ENCODE measurements around the gene CEP95. TPM values are rescaled to one million over a fixed set of nuclear protein-coding genes. Genes with fewer than 3 reads are reported as not detected.

CEP95 gene
- polyA plus RNA-seq, 1 donor from 2014 or later = 220 TPM

DNA sequence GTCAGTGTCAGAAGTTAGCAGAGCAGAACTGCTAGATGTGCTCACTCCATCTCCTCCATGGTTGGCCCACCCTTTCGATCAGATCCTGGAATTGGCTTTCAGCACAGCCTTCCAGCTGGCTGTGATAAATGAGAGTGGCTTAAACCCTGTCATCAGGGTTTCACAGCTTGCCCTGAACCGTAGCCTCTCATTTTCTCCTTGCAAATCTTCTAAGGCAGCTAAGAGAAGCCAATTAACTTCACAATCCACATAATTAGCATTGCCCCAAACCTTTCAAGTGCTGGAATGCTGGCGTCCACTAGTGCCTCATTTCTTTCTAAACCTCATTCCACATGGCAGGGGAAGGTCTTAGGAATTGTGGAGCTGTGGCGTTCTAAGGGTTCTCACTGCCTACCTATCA, 36.2 kb upstream of the CEP95 start:
- H3K79me2 ChIP-seq (replicated peaks; ENCODE audit: insufficient read depth, low read length) = no peaks in the 10 kb centered on the region
- TF ChIP-seq SMC3 (conservative IDR thresholded peaks at IDR 0.05; ENCODE audit: poor library complexity) = no peak
- TF ChIP-seq, protein P1, sequence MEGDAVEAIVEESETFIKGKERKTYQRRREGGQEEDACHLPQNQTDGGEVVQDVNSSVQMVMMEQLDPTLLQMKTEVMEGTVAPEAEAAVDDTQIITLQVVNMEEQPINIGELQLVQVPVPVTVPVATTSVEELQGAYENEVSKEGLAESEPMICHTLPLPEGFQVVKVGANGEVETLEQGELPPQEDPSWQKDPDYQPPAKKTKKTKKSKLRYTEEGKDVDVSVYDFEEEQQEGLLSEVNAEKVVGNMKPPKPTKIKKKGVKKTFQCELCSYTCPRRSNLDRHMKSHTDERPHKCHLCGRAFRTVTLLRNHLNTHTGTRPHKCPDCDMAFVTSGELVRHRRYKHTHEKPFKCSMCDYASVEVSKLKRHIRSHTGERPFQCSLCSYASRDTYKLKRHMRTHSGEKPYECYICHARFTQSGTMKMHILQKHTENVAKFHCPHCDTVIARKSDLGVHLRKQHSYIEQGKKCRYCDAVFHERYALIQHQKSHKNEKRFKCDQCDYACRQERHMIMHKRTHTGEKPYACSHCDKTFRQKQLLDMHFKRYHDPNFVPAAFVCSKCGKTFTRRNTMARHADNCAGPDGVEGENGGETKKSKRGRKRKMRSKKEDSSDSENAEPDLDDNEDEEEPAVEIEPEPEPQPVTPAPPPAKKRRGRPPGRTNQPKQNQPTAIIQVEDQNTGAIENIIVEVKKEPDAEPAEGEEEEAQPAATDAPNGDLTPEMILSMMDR (IDR thresholded peaks at IDR 0.05; ENCODE audit: poor library complexity, severe bottlenecking) = no peak
- no peak for TF ChIP-seq TAF1 (IDR thresholded peaks at IDR 0.05; ENCODE audit: low read depth)
- TF ChIP-seq EP300 (conservative IDR thresholded peaks at IDR 0.05; ENCODE audit: poor library complexity, severe bottlenecking) = no peak
- TF ChIP-seq POLR2AphosphoS5 (IDR thresholded peaks at IDR 0.05) = peak; percentile 10
- no peaks in the 10 kb centered on the region for H3K9me2 ChIP-seq (ENCODE audit: insufficient read depth, low read length)
- H2AFZ ChIP-seq (ENCODE audit: low read depth, low read length) = no peak overlapping the region
- H3K36me3 ChIP-seq (ENCODE audit: insufficient read depth, low read length) = no peaks in the 10 kb centered on the region
- H3K4me3 ChIP-seq (ENCODE audit: low read length) = no peak overlapping the region
- no peaks in the 10 kb centered on the region for H3F3A ChIP-seq (ENCODE audit: insufficient read depth, low read length, poor library complexity, severe bottlenecking)
- no peaks in the 10 kb centered on the region for H3K27me3 ChIP-seq (ENCODE audit: insufficient read depth, low read depth, low read length)
- no peak overlapping the region for H3K9ac ChIP-seq (ENCODE audit: low read length)
- no peaks in the 10 kb centered on the region for H3K9me3 ChIP-seq (ENCODE audit: low read length)
- no peaks in the 10 kb centered on the region for H4K20me1 ChIP-seq (ENCODE audit: insufficient read depth)
- H3K4me2 ChIP-seq (ENCODE audit: low read length) = no peak overlapping the region
- no peak overlapping the region for H3K27ac ChIP-seq (ENCODE audit: low read length)

DNA sequence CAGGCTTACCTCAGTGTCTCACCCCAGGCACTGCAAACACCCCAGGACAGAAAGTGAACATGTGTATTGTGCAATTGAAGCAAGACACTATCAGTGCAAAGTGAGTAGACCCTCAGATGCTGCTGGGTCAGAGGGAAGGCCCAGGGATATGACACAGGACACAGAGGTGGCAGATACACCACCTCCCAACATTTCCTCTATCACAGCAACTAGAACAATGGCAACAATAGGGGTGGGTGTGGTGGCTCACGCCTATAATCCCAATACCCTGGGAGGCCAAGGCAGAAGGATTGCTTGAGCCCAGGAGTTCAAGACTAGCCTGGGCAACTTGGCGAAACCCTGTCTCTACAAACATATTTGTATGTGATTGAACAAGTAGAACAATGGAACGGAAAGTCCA, 35.3 kb upstream of the CEP95 start:
- Histone ChIP-seq H4K20me1 (ENCODE audit: insufficient read depth) (no peaks in the 10 kb centered on the region), H3K36me3 (ENCODE audit: insufficient read depth, low read length) (no peaks in the 10 kb centered on the region), H3K27me3 (ENCODE audit: insufficient read depth, low read depth, low read length) (no peaks in the 10 kb centered on the region), H2AFZ (ENCODE audit: low read depth, low read length) (no peak overlapping the region), H3K9me3 (ENCODE audit: low read length) (no peaks in the 10 kb centered on the region), H3F3A (ENCODE audit: insufficient read depth, low read length, poor library complexity, severe bottlenecking) (no peaks in the 10 kb centered on the region), H3K4me2 (ENCODE audit: low read length) (no peak overlapping the region), H3K27ac (ENCODE audit: low read length) (no peak overlapping the region), H3K4me3 (ENCODE audit: low read length) (no peak overlapping the region), H3K79me2 (replicated peaks; ENCODE audit: insufficient read depth, low read length) (no peaks in the 10 kb centered on the region), H3K9me2 (ENCODE audit: insufficient read depth, low read length) (no peaks in the 10 kb centered on the region), H3K9ac (ENCODE audit: low read length) (no peak overlapping the region)
- TF ChIP-seq EP300 (conservative IDR thresholded peaks at IDR 0.05; ENCODE audit: poor library complexity, severe bottlenecking) = no peak
- TF ChIP-seq REST (IDR thresholded peaks at IDR 0.05; ENCODE audit: borderline replicate concordance) = no peak
- TF ChIP-seq SMC3 (conservative IDR thresholded peaks at IDR 0.05; ENCODE audit: poor library complexity) = no peak
- TF ChIP-seq MXI1 (conservative IDR thresholded peaks at IDR 0.05; ENCODE audit: poor library complexity, severe bottlenecking) = no peak

- Histone ChIP-seq H3F3A (ENCODE audit: insufficient read depth, low read length, poor library complexity, severe bottlenecking) (no peaks in the 10 kb centered on the region), H3K79me2 (replicated peaks; ENCODE audit: insufficient read depth, low read length) (no peaks in the 10 kb centered on the region), H3K9me3 (ENCODE audit: low read length) (no peaks in the 10 kb centered on the region), H3K36me3 (ENCODE audit: insufficient read depth, low read length) (no peaks in the 10 kb centered on the region), H3K27me3 (ENCODE audit: insufficient read depth, low read depth, low read length) (no peaks in the 10 kb centered on the region), H3K9me2 (ENCODE audit: insufficient read depth, low read length) (no peaks in the 10 kb centered on the region), H2AFZ (ENCODE audit: low read depth, low read length) (no peak overlapping the region), H4K20me1 (ENCODE audit: insufficient read depth) (no peaks in the 10 kb centered on the region), H3K4me3 (ENCODE audit: low read length) (no peak overlapping the region), H3K27ac (ENCODE audit: low read length) (no peak overlapping the region), H3K9ac (ENCODE audit: low read length) (no peak overlapping the region), H3K4me2 (ENCODE audit: low read length) (no peak overlapping the region)
- TF ChIP-seq, protein P1 (IDR thresholded peaks at IDR 0.05; ENCODE audit: poor library complexity, severe bottlenecking) = no peak
- no peak for TF ChIP-seq MXI1 (conservative IDR thresholded peaks at IDR 0.05; ENCODE audit: poor library complexity, severe bottlenecking)
- TF ChIP-seq POLR2AphosphoS5 (IDR thresholded peaks at IDR 0.05) = no peak
- TF ChIP-seq EP300 (conservative IDR thresholded peaks at IDR 0.05; ENCODE audit: poor library complexity, severe bottlenecking) = no peak
- no peak for TF ChIP-seq TAF1 (IDR thresholded peaks at IDR 0.05; ENCODE audit: low read depth)
- TF ChIP-seq EZH2 (IDR thresholded peaks at IDR 0.05; ENCODE audit: borderline replicate concordance, insufficient read depth, low read length, poor library complexity, severe bottlenecking) = no peak
- TF ChIP-seq SMC3 (conservative IDR thresholded peaks at IDR 0.05; ENCODE audit: poor library complexity) = no peak
- TF ChIP-seq RAD21 (conservative IDR thresholded peaks at IDR 0.05) = no peak
- TF ChIP-seq REST (IDR thresholded peaks at IDR 0.05; ENCODE audit: borderline replicate concordance) = no peak
Measured at GRCh38 chr17:64472564-64472963, 34.2 kb upstream of the CEP95 start.

Data from neural cell (in vitro differentiated cells).